HG03159 (cell line): ENCODE data around the gene DENND2D.

ENCODE experiments used
- ATAC-seq: cut with Tn5 transposase; IDR thresholded peaks from one replicate; pipeline ENCODE4 v1.9.1; 2021; ENCODE audit warnings: mild to moderate bottlenecking, moderate library complexity; ENCODE audit not compliant: unreplicated experiment

DENND2D gene

DNA sequence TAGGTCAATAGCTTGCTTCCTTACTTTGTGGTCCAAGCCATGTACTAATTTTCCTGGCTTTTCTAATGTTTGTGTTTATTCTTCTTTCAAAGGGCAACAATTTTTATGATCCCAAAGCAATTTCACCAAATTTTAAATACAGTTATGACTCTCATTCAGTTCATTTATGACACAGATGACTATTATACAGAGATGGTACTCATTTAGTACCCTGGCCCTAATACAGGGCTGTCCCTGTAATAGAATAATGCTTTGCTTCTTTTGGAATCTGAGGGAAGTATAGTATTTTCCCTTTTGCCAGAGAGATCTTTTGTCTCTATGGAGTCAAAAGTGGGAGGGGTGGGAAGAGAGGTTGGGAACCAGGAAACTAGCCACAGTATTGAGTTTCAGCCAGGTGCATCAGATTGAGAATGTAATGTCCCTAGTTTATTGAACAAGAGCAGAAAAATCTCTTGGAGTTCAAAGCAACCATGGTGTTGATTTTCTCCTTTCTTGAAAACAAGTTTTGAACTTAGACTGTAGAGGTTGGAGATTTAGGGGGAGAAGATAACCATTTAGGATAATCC lies 20.4 kb downstream of the DENND2D start:
- ATAC-seq, result no peak

DNA sequence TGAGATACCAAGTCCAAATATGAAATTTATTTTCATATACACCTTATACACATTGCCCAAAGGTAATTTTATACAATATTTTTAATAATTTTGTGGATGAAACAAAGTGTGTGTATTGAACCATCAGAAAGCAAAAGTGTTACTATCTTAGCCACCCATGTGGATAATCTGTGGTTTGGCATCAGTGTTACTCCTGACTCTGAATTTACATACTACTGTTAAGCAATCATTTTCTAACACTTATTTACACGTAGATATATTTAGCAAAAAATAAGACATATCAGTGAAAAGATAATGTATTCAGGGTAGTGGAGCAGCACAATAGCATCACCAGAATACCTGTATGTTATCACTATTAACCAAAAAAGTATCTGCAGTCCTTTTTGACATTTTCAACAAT lies 23.8 kb downstream of the DENND2D start:
- peak; percentile 53 for ATAC-seq

DNA sequence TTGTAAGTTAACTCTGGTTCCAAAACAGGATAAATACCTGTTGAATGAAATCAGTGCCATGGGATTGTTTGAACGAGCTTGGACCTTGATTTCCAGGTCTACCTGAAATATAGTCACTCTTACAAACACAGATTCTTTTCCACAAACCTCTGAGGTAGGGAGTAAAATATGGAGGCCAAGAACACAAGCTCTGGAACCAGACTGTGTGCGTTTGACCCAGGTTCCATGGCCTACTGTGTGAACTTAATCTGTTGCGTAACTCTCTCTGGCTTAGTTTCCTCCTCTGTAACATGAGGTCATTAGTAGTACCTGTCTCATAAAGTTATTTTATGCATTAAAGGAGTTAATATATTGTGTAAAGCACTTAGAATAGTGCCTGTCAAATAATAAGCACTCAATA lies 25.1 kb downstream of the DENND2D start:
- no peak for ATAC-seq

DNA sequence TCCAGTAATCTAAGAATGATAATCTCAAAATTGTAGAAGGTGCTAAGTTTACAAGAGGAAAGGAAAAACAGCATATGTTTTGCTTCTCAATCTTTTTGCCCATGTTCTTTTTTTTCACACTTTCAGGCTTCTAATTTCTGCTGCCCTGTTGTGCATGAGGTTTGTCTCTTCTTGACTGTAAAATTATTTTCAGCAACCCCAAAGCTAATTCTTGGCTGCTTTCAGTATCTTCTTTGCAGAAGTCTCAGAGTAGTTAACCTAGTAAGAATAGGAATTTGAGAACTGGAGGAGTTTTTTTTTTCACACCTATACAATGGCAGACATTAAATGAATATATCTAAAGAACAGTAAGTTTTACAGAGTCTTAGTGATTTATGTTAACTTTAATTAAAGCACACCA lies 26.4 kb downstream of the DENND2D start:
- no peak for ATAC-seq

DNA sequence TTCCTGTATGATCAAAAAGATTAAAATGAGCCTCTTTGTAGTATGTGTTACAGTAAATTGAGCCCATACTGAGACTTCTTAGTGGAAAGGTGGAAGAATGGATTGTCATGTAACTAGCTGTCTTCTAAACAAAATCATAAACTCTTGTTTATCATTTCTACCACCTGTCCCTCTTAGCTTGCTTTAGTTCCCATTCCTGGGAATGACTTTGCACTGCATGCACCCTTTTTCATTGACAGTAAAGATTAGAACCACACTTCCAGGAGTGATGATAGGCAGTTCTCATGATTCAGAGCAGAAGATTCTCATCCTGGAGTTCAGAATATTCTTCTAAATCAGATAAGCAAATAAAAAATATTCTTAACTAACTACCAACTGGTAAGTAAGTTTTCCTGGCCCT lies 28.0 kb downstream of the DENND2D start:
- ATAC-seq, result no peak

DNA sequence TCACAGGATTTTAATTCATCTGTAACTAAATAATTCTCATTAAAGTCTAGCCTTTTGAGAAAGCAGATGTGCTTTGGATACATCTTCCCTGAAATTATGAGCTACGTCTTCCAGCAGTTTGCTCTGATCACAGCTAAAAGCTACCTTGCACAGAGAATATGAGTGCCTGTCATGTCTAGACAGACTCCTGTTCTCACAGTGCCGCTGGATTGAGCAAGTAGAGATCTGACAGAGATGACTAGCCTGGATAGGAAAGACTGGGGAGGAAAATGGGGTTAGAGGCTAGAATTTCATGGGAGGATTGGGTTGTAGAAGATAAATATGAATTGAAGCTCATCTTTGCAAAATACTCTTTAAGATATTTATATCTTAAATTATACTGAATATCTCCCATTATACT lies 36.3 kb downstream of the DENND2D start:
- no peak for ATAC-seq

DNA sequence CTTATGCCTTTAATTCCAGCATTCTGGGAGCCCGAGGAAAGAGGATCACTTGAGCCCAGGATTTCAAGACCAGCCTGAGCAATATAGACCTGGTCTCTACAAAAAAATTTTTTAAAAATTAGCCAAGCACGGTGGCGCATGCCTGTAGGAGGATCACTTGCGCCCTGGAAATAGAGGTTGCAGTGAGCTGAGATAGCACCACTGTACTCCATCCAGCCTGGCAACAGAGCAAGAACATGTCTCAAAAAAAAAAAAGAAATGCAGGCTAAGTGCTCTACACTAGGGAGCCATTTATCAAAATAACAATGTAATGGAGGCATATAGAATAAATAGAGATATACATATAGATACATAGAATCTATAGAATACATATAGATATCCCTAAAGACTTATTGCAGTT lies 37.1 kb downstream of the DENND2D start:
- no peak for ATAC-seq

DNA sequence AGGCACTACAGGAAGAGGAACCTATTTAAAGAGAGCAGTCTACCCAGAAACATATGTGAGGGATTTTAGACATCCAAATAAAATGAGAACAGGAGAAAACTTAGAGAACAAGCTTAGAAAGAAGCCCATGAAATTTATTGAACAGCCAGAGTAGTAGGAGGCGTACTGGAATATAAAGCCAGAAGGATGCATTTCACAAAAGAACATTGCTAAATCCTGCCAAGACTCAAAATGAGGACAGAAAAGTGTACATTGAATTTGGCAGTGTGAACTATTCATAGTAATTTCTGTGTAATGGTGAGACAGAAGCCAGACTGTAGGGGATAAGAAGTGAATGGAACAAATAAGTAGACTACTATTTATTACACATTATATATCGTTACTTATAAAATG lies 38.0 kb downstream of the DENND2D start:
- no peak for ATAC-seq

DNA sequence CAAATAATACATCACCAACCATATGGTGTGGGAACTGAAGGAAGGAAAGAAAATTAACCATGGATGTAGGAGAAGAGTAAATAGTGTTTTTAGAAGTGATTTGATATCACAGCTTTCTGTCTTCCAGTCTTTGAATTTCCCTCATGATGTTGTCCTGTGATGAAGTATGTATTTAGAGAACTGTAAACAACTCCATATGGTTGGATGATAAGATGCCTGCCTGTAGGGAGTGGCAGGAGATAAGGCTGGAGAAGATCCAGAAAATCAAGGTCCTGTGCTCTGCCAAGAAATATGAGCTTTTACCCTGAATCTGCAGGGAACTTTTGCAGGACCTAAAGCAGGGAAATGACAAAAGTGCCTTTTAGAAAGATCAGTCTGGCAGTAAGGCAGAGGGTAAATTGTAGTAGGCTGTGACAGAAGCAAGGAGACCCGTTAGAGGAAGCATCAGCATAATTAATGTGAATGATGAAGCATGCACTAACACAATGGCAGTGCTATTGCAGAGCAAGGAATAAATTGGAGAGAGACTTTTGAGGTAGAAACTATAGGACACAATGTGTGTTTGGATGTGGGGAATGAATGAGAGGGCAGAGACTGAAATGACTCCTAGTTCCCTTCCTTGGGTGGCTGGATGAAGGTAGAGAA lies 38.5 kb downstream of the DENND2D start:
- no peak for ATAC-seq

DNA sequence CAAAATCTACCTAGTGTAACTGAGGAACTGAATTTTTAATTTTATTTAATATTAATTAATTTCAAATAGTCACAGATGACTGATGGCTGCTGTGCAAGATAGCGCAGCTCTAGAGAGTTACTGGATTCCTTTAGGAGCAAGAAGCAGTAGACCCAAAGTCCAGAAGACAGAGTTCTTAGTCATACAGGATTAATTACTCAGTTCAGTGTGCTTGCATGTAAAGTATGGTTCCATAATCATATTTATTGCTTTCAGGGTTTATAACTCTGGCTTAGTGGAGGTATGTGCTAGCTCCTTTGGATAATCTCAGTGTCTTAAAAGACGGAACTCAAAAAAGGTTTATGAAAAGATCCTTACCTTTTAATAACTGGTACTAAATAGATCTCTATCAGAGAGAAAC lies 43.0 kb downstream of the DENND2D start:
- no peak for ATAC-seq

DNA sequence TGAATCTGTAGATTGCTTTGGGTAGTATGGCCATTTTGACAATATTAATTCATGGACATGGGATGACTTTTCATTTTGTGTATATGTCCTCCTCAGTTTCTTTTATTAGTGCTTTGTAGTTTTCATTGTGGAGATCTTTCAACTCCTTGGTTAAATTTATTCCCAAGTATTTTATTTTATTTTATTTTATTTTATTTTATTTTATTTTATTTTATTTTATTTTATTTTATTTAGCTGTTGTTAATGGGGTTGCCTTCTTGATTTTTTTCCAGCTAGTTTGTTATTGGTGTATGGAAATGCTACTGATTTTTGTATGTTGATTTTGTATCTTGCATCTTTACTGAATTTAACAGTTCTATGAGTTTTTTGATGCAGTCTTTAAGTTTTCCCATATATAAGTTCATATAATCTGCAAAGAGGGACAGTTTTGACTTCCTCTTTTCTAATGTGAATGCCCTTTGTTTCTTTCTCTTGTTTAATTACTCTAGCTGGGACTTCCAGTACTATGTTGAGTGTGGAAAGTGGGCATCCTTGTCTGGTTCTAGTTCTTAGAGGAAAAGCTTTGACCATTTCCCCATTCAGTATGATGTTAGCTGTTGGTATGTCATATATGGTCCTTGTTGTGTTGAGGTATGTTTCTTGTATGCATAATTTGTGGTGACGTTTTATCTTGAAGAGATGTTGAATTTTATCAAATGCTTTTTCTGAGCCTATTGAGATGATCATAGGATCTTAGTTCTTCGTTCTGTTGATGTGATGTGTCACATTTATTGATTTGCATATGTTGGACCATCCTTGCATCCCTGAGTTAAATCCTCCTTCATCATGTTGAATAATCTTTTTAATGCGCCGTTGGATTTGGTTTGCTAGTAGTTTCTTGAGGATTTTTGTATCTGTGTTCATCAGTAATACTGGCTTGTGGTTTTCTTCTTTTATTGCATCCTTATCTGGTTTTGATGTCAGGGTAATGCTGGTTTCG lies 46.1 kb downstream of the DENND2D start:
- no peak for ATAC-seq

DNA sequence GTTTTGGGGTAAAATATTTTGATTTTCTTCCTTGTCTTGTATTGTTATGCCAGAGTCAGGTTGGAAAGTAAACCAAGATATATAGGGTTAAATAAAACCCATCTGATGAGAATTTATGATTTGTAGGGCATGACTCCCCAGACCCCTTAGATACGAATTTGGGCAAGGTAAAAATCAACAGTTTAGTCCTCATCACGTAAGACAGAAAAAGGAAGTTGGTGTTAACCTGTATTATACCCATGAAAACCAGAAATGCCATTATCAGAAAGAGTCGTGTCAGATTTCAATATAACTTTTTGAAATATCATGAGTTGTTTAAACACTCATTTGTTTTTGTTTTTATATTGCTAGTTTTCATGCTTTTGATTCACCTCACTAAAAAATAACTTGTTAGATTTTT lies 48.6 kb downstream of the DENND2D start:
- no peak for ATAC-seq

DNA sequence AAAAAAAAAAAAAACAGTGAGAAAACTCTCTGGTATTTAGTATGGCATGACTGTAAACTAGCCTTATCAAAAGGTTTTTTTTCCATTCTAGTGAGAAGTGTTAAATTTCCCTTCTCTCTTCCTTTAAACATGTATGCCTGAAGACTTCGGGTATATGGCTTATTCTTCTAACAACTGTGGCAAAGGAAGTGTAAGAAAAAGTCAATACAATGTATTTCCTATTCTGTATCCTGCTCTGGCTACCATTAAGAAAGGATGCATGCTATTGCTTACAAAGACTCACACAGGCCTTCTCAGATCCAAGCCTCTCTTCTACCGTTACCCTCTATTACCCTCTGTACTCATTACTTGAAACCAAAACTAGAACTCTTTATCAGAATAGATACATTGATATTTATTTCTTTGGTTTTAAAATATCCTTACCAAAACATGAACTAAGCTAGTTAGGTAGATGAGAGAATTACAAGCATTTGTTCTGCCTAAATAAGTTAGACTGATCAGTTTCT lies 52.0 kb downstream of the DENND2D start:
- ATAC-seq, result no peak

DNA sequence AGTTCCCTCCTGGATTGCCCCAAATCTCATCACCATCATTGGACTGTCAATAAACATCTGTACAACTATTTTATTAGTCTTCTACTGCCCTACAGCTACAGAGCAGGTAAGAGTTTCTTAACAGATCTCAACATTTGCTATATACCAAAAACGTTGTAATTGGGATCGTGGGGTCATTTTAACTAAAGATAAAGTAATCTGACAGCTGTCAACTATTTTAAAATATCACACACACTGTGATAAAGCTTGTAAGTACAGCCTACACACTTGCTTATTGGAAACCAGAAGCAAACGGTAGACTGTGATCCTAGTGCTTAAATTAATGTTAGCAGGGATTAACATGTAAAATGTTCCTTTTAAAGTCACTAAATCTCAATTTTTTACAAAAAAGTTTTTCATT lies 52.5 kb downstream of the DENND2D start:
- no peak for ATAC-seq

DNA sequence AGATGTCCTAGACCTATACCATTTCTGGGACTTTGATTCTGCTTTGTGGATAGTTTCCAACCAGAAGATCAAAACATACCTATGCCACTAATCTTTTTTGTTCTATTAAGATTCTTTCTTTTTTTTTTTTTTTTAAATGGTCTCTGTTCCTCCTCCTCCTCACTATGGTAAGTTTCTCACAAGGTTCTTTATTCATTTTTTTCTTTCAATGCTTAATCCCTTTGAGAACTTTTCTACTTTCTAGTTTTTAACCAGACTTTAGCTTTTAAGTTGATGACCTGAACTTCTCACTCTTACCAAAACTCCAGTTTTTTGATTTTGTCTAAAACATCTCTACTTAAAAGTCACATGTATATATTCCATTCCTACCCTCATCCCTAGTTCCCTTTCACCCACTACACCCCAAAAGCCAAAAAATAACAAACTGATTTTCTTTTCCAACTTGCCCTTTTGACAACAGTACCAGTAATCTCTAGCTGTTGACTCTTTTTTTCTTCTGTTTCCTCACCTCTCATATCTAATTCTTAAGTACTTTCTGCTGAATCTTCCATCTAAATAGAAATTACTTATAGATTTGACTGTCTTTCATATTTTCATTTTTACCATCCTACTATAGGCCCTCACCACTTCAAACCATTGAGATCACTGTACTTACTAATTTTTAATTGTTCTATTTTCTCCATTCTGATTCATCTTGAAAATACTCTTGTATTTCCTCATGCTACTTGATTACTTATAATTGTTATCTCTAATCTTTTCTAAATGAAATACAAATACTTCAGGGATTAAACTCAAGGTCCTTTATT lies 54.3 kb downstream of the DENND2D start:
- no peak for ATAC-seq

DNA sequence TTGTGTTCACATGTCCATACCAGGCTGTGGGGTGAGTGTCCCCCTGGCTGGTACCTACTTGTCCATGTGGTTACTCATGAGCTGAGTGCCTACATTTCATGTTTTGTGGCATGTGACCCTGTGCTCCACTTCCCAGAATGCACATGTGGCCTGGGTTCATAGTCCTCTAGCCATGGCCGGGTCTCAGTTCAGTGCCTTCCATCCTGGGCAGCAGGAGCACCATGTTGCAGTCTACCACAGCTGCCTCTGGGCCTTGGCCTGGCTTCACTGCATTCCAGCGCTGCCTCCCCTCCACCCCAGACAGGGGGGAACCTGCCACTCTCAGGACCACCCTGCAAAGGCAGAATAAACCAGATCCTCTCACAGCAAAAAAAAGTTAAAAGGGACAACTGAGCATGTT lies 54.9 kb downstream of the DENND2D start:
- no peak for ATAC-seq

DNA sequence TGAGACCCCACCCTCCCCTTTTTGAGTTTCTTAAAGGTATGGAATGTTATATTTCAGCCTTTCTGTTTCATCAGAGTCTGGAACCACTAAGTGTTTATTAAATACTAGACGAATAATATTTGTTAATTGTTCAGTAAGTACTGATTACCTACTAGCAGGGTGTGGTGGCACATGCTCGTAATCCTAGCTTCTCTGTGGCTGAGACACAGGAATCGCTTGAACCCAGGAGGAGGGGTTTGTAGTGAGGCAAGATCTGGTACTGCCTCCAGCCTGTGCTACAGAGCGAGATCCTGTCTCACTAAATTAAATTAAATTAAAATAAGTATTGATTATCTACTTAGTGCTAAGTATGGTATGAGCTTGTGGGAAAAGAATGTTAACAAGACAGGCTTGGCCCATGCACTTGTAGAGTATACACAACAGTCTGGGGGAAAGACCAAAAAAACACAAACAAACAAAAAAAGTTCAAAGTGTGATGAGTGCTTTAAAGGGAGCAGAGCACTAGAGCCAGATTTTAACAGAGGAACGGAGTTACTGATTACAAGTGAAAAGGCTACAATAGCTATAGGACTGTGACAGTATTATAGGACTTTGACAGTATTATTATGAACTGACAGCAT lies 58.0 kb downstream of the DENND2D start:
- no peak for ATAC-seq

DNA sequence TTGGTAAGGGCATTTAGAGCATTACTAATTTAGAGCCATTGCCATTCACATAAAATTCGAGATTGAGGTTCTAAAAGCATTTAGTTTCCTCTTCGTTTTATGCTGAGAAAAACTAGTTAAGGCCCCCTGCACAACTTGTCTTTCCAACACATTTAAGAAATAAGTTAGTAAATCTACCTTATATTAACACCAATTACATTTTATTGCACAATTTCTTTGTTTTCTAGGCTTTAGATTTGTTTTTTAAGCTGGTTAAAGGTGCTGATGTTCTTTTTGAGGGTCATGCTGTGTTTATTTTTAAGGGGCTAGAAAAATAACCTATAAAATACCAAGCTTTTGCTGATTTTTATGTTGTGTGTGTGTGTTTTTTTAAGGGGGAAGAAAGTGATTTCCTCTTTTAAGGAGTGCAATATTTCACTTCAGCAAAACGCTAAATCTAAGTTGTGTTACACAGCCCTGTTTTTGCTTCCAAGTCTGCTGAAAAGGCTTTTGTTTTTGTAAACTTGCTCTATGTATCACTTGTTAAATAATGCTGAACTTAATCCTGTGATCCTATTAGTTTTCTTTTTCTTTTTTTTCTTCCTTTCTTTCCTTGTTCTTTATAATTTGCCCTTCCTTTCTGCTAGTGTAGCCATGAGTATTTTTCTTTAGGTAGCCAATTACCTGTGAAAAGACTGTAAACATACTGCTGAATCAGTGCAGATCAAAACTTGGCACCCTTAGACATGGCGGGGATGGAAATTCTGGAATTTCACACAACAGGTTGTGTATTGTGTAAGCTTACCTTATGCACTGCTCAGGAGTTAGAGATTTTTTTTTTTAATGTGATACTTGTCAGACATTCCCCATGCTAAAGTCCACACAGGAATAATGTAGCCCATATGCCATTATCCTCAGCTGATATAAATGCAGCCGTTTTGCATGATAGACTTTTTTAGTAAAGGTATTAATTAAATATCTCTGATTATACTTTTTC lies 58.9 kb downstream of the DENND2D start:
- no peak for ATAC-seq

DNA sequence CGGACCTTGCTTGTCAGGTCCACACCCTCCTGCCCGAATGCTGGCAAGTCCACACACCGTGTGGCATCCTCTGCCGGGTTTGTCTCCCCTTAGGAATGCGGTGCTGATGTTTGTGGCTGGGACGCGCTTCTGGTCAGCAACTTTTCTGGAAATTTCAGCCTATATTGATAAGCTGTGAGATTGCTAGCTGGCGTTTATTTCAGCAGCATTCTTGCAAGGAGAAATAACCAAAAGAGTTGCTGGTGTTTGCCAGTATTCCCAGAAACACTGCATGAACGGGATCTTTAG lies 59.8 kb downstream of the DENND2D start:
- no peak for ATAC-seq
